Measurements from ENCODE around the gene HOXA3.
A peak's percentile ranks its signal among the peaks of the same experiment; 100 is the strongest.

The HOXA3 gene

GRCh38 chr7:27153526-27153925 lies 1.1 kb upstream of the HOXA3 start:
- TF ChIP-seq CTCF (IDR thresholded peaks at IDR 0.05; ENCODE audit: low read depth, low read length) = no peak
- H3K4me3 ChIP-seq (ENCODE audit: low read depth, low read length) = no peak overlapping the region

- no peak overlapping the region for H3K4me3 ChIP-seq (ENCODE audit: low read depth, low read length)
- TF ChIP-seq CTCF (IDR thresholded peaks at IDR 0.05; ENCODE audit: low read depth, low read length) = no peak
Measured at GRCh38 chr7:27152816-27153442, 546 bp upstream of the HOXA3 start.

GRCh38 chr7:27151341-27151930 lies 947 bp downstream of the HOXA3 start:
- no peak for TF ChIP-seq CTCF (IDR thresholded peaks at IDR 0.05; ENCODE audit: low read depth, low read length)
- H3K4me3 ChIP-seq (ENCODE audit: low read depth, low read length) = peak overlapping the region; percentile 54

DNA sequence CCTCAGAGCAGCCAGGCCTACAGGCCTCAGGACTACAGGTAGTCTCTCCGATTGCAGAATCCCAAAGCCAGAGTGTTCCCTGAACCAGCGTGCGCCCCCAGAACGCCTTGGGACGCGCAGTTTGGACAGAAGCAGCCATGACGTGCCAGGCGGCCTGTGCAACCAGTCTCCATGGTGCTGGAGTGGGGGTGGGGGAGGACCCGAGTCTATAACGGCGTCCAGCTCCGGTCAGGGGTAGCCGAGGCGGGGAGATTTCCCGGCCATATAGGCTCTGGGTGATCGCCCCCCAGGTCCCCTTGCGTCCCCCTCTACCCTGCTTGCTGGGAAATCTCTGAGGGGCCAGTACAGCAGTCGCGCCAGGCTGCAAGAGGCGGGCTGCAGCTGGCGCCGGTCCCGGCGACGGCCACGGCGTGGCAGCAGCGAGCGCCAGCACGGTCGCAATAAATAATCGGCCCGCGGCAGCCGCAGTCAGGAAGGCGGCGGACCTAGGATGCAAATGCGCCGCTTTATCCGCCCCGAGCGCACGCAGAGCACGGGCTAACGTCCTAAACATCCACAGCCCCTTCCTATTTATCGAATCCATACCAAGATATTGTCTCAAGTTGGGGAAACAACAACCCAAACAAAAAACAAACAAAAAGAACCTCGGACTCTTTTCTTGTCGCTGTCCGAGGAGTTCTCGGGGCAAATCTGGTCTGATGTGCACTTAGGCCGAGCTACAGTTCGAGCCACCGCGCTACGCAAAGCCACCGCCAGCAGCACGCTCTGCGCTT lies 1.6 kb downstream of the HOXA3 start:
- peak; percentile 67 for TF ChIP-seq CTCF (IDR thresholded peaks at IDR 0.05; ENCODE audit: low read depth, low read length)

GRCh38 chr7:27149842-27150567 lies 2.4 kb downstream of the HOXA3 start:
- H3K4me3 ChIP-seq (ENCODE audit: low read depth, low read length) = no peak overlapping the region
- TF ChIP-seq CTCF (IDR thresholded peaks at IDR 0.05; ENCODE audit: low read depth, low read length) = no peak

More for the DNA sequence above, 1.6 kb downstream of the HOXA3 start:
- H3K4me3 ChIP-seq (ENCODE audit: low read depth, low read length) = peak overlapping the region; percentile 54

DNA sequence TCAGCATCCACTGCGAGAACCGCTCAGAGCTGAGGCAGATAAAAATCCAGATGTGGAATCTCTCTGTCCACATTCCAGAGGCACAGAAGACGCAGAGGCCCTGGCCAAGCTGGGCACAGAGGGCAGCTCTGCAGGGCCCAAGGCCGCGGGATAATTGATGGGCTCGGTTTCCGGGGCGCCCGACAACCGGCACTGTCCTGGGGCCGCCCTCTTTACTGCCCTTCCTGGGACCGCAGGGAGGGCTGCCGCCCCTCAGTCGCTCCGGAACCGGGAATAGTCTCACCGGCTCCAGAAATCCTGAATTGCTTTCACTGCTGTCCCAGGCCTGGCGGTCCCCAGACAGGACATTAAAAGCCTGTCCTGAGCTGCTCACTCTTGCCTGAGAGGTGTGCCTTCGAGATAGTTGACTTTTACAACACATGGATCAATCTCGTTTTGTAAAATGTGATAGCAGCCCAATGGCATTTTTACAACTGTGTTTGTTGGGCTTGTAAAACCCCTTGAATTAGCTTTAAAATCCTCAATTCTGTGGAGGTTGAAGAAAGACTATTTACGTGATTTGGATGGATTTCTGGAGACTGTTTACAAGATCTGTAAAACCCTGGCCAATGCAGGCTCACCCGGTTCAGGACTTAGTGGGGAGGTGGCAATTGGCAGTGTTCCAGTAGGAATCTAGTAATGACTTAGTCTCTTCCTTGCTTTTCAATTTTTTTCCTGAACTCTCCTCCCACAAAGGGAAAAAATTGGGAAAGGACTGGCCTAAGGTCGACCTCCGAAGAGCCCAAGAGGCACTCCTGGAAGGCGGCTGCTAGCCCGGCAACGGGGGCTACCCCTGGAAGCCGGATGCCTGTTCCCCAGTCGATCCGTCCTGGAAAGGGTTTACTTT lies 3.4 kb downstream of the HOXA3 start:
- no peak overlapping the region for H3K4me3 ChIP-seq (ENCODE audit: low read depth, low read length)

More for the DNA sequence above, 3.4 kb downstream of the HOXA3 start:
- no peak for TF ChIP-seq CTCF (IDR thresholded peaks at IDR 0.05; ENCODE audit: low read depth, low read length)

All from WI38 (cell line).